AG09309 (cell line): ENCODE data around the gene PDE6A.

Source experiments
- DNase-seq: peaks from one replicate; pipeline ENCODE4 v3.0.0-alpha.2; 2010; ENCODE audit warnings: low read depth
- H3K4me3 ChIP-seq: 2 replicates; pipeline ENCODE4 v1.5.1; 2011; ENCODE audit warnings: mild to moderate bottlenecking, low read depth, low read length, moderate library complexity; ENCODE audit not compliant: control insufficient read depth
- CTCF ChIP-seq: IDR thresholded peaks from 2 replicates; pipeline ENCODE4 v1.5.1; 2011; ENCODE audit warnings: mild to moderate bottlenecking, low read depth, low read length, inconsistent platforms; ENCODE audit not compliant: insufficient read depth, control insufficient read depth; ENCODE audit errors: missing control alignments

Gene PDE6A

DNA sequence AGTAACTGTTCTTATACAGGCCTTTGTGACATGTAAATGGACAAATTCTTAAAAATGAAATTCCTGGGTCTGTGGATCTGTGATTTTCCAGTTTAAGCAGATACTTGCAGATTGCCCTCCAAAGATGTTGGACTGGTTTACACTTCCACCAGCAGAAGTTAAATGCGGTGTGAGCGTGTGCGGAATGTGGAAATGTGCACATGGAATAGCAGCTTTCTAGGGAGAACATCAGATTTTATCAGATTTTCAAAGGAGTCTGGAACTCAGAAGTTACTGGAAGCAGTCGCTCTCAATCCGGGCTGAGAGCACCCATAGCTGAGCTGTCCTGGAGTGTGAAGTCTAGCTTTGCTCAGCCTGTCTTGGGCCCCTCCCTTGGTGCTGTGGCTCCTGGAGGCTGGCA, 117.0 kb downstream of the PDE6A start:
- DNase-seq: no peak
- TF ChIP-seq CTCF: no peak
- H3K4me3 ChIP-seq: no peak overlapping the region

GRCh38 chr5:149827086-149827485, 117.5 kb downstream of the PDE6A start:
- no peak for DNase-seq
- H3K4me3 ChIP-seq: no peak overlapping the region
- TF ChIP-seq CTCF: no peak

GRCh38 chr5:149826574-149826973, 118.0 kb downstream of the PDE6A start:
- no peak for DNase-seq
- no peak overlapping the region for H3K4me3 ChIP-seq
- no peak for TF ChIP-seq CTCF

- no peak for DNase-seq
- no peak overlapping the region for H3K4me3 ChIP-seq
- no peak for TF ChIP-seq CTCF
Observed at GRCh38 chr5:149824846-149825245, 119.7 kb downstream of the PDE6A start.

- DNase-seq: no peak
- H3K4me3 ChIP-seq: no peak overlapping the region
- TF ChIP-seq CTCF: no peak
Observed at GRCh38 chr5:149824120-149824519, 120.5 kb downstream of the PDE6A start.

DNA sequence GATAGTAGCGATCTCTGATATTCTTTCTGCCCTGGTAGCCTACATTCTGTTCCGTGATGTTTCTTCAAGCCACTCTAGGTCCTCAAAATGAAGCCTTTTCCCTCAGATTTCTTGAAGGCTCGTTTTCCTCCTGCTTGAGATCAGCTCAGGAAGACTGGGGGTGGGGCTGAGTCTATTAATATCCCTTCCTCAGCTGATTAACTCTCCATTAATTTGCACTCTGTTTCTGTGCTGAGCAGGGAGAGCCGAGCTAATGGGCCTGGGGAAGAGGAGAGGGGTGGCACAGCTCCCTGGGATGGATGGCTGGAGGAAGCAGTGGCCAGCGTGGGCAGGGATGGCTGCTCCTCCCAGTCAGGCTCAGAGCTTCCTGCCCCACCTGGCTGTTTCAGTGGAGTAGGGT, 121.2 kb downstream of the PDE6A start:
- no peak for DNase-seq
- TF ChIP-seq CTCF: no peak
- no peak overlapping the region for H3K4me3 ChIP-seq

GRCh38 chr5:149822301-149822700, 122.3 kb downstream of the PDE6A start:
- DNase-seq: no peak
- H3K4me3 ChIP-seq: no peak overlapping the region
- no peak for TF ChIP-seq CTCF
